HL-60 (cell line): ENCODE measurements around the gene SBSN.

Experiments
- POLR2AphosphoS5 ChIP-seq: IDR thresholded peaks from 2 replicates; pipeline ENCODE4 v1.6.1; 2012; ENCODE audit warnings: low read depth
- SPI1 ChIP-seq: IDR thresholded peaks from 2 replicates; pipeline ENCODE4 v1.6.1; 2012; ENCODE audit warnings: low read depth, mild to moderate bottlenecking, borderline replicate concordance
- TF ChIP-seq, protein P1 (sequence below): IDR thresholded peaks from one replicate; pipeline ENCODE4 v1.5.1; 2011; ENCODE audit warnings: low read length, control low read depth, inconsistent platforms; ENCODE audit not compliant: insufficient read depth

DNA sequence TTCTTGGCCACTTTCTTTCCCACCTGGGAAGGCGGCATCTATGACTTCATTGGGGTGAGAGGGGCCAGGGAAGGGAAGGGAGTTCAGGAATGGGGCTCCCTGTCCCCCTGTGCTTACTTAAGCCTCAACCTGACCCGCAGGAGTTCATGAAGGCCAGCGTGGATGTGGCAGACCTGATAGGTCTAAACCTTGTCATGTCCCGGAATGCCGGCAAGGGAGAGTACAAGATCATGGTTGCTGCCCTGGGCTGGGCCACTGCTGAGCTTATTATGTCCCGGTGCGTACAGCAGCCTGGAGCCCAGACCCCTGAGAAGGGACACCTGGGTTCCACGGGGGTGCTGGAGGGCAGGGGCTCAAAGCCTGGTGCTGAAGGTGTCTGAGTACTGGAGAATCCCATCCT, 18.4 kb upstream of the SBSN start:
- TF ChIP-seq, protein P1, sequence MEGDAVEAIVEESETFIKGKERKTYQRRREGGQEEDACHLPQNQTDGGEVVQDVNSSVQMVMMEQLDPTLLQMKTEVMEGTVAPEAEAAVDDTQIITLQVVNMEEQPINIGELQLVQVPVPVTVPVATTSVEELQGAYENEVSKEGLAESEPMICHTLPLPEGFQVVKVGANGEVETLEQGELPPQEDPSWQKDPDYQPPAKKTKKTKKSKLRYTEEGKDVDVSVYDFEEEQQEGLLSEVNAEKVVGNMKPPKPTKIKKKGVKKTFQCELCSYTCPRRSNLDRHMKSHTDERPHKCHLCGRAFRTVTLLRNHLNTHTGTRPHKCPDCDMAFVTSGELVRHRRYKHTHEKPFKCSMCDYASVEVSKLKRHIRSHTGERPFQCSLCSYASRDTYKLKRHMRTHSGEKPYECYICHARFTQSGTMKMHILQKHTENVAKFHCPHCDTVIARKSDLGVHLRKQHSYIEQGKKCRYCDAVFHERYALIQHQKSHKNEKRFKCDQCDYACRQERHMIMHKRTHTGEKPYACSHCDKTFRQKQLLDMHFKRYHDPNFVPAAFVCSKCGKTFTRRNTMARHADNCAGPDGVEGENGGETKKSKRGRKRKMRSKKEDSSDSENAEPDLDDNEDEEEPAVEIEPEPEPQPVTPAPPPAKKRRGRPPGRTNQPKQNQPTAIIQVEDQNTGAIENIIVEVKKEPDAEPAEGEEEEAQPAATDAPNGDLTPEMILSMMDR: no peak
- TF ChIP-seq POLR2AphosphoS5 (no peak), SPI1 (no peak)
